NCI-H146 treated with DMSO at 0.1 percent for 48 hours (cell line): ENCODE data around the gene TJP2.

Experiments
- DNase-seq: peaks from one replicate; lab custom pipeline; 2025; ENCODE audit not compliant: unreplicated experiment; lab: John Stamatoyannopoulos, UW

The TJP2 gene

DNA sequence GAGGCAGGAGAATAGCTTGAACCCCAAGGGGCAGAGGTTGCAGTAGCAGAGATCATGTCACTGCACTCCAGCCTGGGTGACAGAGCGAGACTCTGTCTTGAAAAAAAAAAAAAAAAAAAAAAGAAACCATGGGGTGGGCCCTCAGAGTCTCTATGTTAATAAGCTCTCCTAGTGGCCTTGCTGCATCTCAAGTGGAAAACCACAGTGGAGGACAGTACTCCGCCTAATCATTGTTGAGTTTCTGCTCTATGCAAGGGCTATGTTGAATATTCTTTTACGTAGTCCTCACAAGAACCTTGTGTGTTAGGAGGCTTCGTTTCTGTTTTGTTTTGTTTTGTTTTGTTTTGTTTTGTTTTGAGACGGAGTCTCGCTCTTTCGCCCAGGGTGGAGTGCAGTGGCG, 48.9 kb downstream of the TJP2 start:
- DNase-seq = no peak

DNA sequence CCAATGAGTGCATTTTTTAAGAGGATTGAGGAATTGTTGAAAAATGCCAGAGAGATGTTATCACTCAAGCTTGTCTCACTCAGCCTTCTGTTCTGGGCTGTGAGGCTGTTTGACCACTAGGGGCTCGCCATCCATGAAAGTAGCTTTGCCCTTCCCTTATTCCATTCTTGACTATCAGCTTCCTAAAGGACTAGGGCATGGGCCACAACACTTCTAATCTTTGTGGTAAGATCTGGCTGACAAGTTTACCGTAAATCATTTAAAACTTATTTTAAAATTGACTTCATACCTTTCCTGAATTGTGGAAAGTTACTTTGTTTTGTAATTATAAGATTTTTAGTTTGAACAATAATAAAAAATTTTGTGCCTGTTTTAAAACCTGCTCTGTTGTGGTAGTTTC, 49.5 kb downstream of the TJP2 start:
- DNase-seq = no peak

DNA sequence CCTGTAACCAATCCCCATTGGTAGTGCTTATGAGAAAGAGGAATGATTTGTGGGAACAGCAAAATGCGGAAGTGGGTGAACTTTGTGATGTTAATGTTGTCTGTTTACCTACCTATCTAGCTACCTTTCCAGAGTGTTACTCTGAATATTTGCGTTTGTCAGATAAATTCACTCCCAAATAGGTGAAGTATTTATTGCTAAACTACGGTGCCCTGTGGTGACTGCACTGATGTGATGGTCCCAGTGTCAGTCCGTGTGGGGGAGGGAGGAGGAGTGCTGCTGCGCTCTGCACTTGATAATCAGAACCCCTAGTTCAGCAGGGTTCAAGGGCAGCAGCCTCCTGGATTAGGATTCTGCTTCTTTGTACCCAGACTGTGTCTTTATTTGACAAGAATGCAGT, 55.3 kb downstream of the TJP2 start:
- no peak for DNase-seq

DNA sequence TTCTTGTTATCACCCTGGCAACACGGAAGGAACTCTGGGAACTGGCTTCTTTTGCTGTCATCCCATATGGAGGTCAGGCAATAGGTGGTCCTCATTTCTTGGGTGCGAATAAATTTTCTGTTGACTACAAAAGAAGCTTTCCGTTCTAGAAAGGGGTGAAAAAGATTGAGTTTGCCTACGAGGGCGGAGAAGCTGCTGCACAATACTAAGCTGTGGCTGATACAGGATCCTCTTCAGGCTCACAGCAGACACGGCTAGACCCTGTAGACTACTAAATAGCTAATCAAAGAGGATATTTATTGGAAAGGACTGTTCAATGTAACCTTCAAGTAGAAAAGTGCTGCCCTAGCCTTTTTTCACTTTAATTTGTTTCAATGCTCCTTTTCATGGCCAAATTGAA, 58.1 kb downstream of the TJP2 start:
- DNase-seq = no peak

DNA sequence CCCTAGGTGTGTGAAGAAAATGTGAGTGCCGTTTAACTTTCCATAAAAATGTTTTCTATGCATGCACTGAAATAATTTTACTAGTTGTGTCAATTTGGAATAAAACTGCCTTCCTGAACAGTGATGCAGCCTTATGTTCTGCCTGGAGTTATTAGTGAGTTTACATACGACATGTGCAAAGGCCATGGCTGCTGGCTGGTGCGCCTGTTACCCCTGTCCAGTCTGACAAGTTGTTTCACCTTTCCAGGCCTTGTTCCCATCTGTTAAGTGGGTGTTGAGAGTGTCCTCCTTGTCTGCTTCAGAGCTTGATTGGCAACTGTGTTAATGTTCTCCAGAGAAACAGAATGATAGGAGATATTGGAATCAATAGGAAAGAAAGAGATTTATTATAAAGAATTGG, 60.6 kb downstream of the TJP2 start:
- no peak for DNase-seq

DNA sequence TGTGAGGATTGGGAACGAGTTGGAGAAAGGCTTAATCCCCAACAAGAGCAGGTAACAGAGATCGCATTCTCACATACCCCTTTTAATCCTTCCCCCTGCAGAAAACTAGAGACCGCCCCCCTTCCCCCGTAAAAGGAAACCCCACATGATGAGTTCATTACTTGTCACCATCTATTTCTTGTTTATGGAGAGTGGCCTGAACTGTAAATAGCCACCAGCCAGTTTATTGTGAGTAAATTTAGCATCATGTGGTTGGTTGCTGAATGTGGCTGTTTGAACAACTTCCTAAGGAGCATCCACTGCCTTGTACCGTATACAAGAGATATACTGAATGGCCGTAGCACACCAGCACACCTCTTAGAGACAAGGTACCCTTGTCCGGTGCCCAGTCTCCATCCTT, 62.1 kb downstream of the TJP2 start:
- no peak for DNase-seq

DNA sequence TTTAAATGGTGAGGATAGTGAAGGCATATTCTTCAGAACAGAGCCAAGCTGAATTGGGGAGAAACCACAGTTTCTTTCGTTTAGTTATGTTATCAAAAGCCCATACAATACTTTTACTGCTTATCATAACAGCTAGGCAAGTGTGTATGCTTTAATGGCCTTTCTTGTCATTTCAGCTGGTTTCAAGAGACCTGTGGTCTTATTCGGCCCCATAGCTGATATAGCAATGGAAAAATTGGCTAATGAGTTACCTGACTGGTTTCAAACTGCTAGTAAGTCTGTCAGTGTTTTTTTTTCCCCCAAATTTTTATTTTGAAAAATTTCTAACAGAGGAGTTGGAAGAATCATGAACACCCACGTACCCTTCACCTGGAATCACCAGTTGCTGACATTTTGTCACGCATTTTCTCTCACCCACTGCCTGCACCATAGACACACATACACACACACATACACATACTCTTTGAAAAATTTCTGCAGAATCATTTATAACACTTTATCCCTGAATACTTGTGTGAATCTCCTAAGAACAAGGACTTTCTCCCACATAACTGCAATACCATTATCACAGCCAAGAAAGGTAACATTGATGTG, 63.7 kb downstream of the TJP2 start:
- no peak for DNase-seq

DNA sequence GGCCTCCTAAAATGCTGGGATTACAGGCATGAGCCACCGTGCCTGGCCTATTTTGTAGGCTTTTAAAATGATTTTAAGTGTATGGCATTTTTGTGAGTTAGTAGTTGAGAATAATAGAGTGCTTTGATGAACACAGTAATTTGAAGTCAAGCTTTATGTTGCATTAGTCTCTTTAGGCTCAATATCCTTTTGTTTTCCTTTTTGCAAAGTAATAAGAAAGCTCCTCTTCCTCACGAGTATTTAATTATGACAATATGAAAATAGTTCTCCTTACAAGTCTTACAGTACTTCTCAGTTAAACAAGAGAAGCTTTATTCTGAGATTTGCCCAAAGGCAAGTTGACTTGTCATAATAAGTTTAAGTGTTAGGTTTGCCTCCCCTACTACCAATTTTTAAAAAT, 69.0 kb downstream of the TJP2 start:
- DNase-seq = no peak

DNA sequence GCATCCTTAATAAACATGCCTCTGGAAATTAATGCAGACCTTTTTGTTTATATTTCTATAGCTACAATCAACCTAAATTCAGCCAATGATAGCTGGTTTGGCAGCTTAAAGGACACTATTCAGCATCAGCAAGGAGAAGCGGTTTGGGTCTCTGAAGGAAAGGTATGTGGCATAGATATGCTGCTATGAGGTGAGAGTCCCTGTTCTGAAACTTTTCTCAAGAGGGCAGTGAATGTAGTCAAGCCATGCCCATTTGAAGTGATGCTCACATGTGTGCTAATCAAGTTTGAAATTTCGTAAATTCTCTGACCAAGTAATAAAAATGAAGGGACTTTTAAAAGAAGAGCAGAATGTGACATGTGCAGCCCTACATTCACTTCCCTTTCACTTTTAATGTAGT, 72.6 kb downstream of the TJP2 start:
- DNase-seq = no peak

DNA sequence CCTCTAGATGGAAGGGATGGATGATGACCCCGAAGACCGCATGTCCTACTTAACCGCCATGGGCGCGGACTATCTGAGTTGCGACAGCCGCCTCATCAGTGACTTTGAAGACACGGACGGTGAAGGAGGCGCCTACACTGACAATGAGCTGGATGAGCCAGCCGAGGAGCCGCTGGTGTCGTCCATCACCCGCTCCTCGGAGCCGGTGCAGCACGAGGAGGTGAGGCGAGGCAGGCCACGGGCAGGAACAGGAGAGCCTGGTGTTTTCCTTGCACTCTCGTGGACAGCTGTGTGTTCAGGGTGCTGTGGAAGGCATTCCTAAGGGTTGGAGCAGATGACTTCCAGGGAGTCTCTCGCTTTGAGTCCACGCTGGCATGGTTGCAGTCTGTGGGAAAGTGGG, 73.9 kb downstream of the TJP2 start:
- DNase-seq = no peak

DNA sequence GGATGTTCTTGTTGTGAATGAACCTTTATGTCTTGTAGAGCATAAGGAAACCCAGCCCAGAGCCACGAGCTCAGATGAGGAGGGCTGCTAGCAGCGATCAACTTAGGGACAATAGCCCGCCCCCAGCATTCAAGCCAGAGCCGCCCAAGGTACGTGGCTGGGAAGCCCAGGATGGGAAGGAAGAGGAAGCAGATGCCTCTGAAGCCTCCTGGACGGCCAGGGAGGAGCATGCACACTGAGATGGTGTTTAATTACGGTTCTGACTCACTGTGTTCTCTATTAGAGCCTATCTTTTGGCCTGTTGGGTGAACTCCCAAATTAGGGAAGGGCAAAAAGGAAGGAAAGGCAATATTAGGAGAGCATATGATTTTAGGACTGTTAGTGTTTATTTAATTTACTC, 75.3 kb downstream of the TJP2 start:
- no peak for DNase-seq

DNA sequence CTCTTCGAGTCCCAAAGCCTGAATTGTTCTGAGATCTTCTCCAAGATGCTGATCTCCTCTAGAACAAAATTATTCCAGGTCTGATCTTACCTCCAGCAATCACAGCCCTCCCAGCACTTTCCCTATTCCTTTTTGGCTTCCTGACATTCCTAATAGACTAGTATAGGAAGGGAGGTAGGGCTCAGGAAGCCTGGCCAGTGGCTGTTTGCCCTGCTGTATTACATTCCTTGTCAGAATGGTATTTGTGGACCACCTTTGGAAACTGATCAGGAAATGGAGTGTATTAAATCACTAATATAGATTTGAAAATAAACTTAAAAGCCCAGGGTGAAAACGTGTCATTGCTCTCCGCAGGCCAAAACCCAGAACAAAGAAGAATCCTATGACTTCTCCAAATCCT, 76.6 kb downstream of the TJP2 start:
- no peak for DNase-seq

DNA sequence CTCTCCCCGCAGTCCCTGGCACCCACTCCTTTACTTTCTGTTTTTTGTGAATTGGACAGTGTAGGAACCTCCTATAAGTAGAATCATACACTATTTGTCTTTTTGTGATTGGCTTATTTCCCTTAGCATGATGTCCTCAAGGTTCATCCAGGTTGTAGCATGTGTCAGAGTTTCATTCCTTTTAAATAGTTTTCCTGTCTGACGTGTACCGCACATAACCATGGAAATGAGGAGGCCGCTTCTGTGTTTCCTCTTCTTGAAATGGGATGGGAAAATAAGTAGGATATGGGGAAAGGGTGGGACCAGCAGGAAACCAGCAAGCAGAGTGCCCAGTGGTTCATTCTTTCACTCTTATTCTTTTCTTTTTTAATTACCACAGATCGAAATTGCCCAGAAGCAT, 78.4 kb downstream of the TJP2 start:
- DNase-seq = no peak

DNA sequence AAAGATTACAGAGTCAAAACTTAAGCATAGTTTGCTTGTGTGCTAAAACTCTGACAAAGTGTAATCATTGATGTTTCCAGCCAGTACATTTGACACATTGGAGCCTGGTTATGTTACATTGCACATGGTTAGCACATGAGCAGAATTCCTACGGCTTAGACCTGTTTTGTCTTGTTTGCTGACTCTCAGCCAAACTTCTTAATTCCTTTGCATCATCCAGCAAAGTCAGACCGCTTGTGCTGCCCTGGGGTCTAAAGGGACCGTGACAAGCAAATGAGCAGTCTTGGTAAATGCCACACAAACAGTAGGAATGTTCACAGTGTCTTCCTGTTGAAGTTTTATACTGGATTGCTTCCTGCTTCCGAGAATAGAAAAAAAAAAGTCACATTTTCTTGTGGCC, 79.0 kb downstream of the TJP2 start:
- DNase-seq = no peak

DNA sequence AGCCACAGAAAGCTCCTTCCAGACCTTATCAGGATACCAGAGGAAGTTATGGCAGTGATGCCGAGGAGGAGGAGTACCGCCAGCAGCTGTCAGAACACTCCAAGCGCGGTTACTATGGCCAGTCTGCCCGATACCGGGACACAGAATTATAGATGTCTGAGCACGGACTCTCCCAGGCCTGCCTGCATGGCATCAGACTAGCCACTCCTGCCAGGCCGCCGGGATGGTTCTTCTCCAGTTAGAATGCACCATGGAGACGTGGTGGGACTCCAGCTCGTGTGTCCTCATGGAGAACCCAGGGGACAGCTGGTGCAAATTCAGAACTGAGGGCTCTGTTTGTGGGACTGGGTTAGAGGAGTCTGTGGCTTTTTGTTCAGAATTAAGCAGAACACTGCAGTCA, 80.1 kb downstream of the TJP2 start:
- DNase-seq = no peak

DNA sequence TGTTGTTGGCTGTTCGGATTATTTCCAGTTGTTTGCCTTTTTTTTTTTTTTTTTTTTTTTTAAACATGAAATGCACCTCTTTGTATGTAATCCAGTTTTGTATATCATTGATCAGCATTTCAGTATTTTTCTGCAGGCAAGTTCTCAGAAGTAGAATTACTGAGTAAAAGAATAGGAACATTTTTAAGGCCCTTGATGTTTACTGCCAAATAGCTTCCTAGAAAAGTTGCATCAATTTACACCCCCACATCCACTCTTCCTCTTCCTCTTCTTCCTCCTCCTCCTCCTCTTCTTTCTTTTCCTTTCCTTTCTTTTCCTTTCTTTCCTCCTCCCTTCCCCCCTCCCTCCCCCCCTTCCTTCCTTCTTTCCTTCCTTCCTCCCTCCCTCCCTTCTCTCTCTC, 81.5 kb downstream of the TJP2 start:
- DNase-seq = no peak

DNA sequence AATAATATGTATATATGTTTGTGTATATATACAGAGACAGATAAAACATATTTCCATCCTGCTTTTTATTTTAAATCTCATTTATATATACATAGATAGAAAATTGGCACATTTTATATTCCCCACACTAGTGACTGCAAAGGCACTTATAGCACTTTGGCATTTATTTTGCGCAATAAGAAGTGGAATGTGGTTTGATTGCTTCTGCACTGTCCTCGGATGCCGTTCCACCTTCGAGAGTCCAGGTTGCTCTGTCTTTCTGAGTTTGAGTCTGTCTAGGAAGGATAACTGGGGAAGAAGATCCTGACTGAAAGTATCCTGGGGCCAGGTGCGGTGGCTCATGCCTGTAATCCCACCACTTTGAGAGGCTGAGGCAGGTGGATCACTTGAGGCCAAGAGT, 84.5 kb downstream of the TJP2 start:
- no peak for DNase-seq

DNA sequence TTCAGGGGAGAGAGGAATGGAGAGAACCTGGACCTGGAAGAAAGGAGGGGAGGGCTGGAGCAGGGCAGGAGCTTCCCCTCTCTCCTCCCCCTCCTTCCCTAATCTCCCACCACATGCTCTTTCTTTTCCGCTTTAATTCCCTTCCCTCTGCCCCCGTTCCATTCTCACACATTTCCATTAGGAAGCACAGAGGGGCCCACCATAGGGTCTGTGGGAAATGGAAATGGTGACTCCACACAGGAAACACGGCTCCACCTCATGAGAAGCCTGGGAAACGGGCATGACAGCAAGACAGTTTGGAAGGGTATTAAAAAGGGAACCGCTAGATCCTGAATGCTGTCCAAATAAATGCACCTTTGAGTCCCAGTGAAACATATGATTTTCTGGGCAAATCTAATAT, 86.1 kb downstream of the TJP2 start:
- no peak for DNase-seq

DNA sequence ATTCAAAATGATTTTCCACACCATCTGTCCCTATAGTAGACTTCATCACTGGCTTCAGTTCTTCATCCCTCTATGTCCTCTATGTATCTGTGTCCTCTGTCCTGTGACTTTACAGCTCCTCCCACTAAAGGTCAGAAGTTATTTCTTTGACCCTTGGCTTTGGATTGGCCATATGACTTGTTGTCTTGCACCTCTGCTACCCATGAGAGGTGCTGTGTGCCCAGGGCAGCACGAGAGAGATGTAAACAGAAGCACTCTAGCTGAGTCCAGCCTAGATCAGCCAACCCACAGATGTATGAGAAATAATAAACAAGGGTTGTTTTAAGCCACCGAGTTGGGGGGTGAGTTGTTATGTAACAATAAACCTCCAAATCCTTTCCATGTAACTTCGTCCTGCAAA, 87.6 kb downstream of the TJP2 start:
- DNase-seq = no peak

DNA sequence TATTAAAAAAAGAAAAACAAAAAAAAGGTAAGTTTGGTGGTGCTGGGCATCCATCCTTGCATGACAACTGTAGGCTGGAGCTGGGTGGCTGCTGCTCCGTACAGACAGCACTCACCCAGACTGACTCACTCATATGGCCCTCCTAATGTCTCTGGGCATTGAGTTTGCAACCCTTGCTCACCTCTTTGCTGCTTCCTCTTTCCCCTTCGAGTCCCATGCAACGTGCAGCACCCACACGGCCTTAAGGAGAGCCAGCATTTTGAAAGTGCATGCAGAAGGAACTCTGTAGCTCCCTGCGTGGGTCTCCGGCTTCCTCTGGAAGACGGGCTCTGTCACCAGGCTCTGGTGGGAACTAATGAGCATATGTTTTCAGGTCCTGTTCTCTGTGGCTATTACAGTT, 90.4 kb downstream of the TJP2 start:
- no peak for DNase-seq

DNA sequence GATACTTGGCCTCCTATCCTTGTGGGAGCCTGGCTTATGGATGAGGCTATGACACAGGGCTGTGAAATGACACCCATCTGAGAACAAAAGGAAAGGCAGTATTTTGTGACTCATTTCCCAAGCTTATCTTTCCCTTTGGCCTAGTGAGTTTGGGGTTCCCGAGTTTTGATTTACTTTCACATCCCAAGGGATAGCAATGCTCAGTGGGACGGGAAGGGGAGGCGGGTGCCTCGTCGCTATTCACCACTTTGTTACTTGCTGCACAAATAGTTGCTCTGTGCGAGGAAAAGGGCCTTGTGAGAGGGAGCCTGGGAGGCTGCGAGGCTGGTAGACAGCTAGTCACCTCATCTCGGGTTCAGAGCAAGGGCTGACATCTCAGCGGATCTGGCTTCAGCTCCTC, 91.8 kb downstream of the TJP2 start:
- no peak for DNase-seq

DNA sequence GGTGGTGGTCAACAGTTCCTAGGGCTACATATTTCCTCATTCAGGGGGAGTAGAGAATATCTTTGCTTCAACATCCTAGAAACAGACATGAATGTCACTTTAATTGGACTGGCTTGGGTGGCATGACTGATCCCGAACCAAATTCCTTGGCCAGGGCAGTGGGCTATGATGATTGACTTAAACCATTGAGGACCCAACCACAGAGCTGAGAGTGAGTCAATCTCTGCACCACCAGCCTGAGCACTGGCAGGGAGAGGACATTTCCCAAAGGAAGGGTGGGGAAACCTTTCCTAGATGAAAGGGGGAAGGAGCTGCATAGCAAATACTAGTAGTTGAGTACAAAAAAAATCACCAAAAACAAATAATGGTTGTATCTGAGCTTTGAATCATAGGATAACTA, 98.1 kb downstream of the TJP2 start:
- no peak for DNase-seq

DNA sequence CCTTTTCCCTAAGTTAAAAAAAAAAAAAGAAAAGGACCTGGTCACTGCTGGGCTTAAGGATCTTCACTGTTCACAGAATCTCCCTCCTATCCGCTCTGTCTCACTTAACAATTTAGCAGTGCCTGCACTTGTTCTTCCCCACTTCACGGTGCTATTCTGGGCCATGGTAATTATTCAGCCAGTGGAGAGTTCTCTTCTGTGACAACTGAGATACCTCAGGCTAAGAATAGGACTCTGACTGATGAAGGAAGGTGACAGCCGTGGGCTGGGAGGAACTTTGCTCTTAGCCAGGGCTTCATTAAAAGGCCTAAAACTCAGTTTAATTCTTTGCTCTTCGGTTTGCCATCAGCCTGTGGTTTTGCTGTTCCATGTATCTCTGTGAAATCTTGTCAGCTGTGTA, 99.1 kb downstream of the TJP2 start:
- no peak for DNase-seq

DNA sequence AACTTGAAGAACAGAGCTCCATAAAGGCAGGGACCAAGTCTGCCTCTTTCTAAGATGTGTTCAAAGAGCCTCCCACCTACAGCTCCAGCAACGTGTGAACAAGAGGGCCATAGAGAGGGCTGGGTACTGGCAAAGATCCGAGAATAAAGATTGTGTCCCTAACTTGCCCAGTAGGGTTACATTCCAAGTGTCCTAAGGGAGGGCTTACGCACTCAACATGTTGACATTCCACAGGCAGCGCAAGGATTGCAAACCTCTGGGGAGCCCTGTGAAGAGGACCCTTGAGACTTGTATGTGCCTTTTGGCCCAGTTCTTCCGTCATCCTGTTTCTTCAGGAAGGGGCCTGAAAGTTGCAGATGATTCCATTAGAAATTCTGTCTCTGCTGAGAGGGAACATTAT, 102.7 kb downstream of the TJP2 start:
- DNase-seq = no peak
